ENCODE measurements around the gene SEMA3G.

DNA sequence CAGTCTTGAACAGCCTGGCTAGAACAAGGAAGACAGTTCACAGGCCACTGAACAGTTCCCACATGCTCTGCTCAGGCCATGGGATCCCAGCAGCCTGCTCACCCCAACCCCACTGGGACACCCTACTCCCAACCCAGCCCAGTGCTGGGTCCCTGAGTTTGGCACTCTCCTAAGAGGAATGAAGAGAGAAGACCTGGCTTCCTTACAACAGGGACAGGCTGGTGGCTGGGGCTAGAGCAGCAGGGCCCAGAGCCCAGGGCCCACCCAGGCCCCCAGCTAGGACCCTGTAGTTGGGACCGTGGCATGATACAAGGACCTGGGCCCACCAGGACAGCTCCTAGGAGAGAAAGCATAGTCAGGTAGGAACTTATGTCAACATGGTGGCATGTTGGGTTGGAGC lies 43.4 kb downstream of the SEMA3G start:
- TF ChIP-seq EP300 (conservative IDR thresholded peaks at IDR 0.05; ENCODE audit: poor library complexity, severe bottlenecking): no peak
- TF ChIP-seq, protein P1, sequence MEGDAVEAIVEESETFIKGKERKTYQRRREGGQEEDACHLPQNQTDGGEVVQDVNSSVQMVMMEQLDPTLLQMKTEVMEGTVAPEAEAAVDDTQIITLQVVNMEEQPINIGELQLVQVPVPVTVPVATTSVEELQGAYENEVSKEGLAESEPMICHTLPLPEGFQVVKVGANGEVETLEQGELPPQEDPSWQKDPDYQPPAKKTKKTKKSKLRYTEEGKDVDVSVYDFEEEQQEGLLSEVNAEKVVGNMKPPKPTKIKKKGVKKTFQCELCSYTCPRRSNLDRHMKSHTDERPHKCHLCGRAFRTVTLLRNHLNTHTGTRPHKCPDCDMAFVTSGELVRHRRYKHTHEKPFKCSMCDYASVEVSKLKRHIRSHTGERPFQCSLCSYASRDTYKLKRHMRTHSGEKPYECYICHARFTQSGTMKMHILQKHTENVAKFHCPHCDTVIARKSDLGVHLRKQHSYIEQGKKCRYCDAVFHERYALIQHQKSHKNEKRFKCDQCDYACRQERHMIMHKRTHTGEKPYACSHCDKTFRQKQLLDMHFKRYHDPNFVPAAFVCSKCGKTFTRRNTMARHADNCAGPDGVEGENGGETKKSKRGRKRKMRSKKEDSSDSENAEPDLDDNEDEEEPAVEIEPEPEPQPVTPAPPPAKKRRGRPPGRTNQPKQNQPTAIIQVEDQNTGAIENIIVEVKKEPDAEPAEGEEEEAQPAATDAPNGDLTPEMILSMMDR (IDR thresholded peaks at IDR 0.05; ENCODE audit: poor library complexity, severe bottlenecking): no peak
- TF ChIP-seq POLR2AphosphoS5 (IDR thresholded peaks at IDR 0.05): no peak
- no peak for TF ChIP-seq MXI1 (conservative IDR thresholded peaks at IDR 0.05; ENCODE audit: poor library complexity, severe bottlenecking)
- TF ChIP-seq RAD21 (conservative IDR thresholded peaks at IDR 0.05): no peak

Data from neural cell (in vitro differentiated cells).